ELF-1 (cell line): ENCODE results near the gene MCF2L.

Experiments
- DNase-seq: peaks from one replicate; pipeline ENCODE4 v3.0.0-alpha.2; 2016; ENCODE audit warnings: low read depth, low spot score

Gene MCF2L

DNA sequence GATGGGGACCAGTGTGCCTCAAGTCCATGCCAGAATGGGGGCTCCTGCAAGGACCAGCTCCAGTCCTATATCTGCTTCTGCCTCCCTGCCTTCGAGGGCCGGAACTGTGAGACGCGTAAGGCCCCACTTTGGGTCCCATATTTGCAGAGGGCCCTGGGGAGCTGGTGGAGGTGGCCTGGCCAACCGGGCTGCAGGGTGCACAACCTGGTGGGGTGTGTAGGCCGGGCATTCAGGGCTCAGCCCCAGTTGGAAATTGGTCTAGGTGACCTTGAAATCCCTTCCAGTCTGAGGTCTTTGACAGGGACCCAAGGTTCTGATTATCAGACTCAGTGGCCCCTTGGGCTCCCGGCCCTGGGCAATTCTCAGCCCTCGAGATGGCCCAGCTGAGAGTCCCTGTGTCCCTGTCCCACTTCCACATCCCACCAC lies 144.8 kb downstream of the MCF2L start:
- DNase-seq, result no peak

DNA sequence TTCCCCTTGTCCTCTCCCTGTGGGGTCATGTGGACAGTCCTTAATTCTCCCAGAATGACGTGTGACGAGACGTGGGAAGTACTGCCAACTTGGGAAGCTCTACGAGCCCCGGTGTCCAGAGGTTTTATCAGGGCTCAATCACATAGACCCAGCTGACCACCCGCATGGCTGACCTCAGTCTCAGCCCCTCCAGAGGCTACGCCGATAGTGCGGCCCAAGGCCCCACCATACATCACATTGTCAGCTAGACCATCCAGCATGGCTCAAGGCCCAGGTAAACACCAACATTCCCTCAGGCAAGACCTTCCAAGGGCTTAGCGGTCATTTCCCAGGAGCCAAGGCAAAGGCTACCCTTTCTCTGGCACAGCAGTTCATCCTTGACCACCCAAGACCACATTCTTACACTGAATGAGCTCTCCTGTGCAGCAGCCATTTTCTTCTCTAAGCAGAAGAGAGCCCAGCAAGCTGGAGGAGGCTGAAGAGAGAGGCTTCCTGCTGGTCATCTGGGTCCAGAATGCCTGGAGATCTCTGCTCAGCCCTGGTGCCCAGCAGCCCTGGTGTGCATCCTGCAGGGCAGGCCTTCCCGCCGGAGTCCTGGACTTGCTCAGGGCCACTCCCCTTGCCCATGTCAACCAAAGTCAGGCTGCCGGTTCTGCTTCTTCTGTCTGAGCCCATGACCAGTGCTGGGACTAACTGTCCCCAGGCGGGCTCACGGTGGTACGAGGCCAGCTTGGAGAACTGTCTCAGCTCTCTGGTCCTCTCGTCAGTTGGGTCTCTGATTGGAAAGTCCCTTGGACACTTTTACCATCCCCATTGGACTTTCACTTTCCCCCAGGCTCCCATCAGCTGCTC lies 145.7 kb downstream of the MCF2L start:
- no peak for DNase-seq

DNA sequence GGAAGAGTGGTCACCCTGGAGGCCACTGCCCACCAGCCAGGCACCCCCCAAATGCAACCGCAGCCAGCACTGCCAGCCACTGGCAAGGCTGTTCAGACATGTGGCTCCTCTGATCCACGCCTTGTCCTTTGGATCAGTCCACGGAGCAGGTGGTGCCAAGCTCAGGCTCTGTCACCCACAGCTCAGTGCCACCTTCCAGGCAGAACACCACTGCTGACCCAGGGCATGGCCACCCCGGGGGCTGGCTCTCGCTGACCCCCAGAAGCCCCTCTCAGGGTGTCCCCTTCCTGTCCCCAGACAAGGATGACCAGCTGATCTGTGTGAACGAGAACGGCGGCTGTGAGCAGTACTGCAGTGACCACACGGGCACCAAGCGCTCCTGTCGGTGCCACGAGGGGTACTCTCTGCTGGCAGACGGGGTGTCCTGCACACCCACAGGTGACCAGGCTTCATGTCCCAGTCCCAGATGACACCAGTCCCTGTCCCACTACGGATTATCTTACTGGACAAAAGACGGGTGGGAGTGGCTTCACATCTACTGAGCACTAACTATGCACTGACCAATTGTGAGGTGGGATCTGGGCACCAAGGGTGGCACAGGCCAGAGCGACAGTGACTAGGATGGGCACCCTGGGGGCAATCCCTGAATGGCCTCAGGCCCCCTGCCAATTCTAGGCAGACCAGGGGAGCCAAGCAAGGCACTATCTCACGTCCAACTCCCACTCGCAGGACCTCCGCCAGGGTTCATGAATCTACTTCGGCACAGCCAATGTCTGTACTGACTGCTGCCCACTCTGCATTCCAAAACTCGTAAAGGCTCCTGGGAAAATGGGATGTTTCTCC lies 146.6 kb downstream of the MCF2L start:
- DNase-seq, result no peak

GRCh38 chr13:113116206-113116800 lies 147.3 kb downstream of the MCF2L start:
- no peak for DNase-seq

DNA sequence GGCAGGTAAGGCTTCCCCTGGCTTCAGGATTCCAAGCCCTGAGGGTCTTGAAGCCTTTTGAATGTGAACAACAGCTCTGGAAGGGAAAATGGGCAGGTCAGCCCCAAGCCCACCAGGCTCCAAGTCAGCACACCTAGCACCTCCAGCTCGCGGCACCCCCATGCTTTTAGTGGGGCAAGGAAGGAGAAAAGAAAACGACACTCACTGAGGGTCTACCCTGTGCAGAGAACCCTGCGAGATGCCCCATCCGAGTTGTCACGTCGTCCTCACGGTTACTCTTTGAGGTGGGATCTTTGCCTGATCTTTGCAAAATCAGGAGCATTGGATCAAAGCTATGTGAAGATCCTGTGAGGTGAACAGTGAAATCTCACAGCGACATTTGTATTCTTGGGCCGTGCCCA lies 147.9 kb downstream of the MCF2L start:
- no peak for DNase-seq

DNA sequence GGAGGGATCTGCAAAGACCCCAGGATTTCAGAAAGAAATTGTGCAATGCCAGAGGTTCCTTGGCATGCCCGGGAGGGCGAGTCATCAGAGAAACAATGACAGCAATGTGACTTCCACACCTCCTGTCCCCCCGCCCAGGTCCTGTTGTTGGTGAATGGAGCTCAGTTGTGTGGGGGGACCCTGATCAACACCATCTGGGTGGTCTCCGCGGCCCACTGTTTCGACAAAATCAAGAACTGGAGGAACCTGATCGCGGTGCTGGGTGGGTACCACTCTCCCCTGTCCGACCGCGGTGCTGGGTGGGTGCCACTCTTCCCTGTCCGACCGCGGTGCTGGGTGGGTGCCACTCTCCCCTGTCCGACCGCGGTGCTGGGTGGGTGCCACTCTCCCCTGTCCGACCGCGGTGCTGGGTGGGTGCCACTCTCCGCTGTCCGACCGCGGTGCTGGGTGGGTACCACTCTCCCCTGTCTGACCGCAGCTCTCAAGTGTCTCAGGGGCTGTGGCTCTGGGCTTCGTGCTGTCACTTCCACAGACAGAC lies 148.4 kb downstream of the MCF2L start:
- DNase-seq, result no peak

GRCh38 chr13:113117911-113118260 lies 148.9 kb downstream of the MCF2L start:
- DNase-seq, result no peak

DNA sequence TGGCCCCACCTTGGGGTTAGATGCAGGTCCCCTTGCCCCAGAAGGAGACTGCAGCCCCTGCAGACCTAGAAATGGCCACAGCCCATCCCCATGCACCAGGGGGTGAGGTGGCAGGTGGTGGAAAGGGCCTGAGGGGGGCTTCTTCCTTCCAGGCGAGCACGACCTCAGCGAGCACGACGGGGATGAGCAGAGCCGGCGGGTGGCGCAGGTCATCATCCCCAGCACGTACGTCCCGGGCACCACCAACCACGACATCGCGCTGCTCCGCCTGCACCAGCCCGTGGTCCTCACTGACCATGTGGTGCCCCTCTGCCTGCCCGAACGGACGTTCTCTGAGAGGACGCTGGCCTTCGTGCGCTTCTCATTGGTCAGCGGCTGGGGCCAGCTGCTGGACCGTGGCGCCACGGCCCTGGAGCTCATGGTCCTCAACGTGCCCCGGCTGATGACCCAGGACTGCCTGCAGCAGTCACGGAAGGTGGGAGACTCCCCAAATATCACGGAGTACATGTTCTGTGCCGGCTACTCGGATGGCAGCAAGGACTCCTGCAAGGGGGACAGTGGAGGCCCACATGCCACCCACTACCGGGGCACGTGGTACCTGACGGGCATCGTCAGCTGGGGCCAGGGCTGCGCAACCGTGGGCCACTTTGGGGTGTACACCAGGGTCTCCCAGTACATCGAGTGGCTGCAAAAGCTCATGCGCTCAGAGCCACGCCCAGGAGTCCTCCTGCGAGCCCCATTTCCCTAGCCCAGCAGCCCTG lies 149.4 kb downstream of the MCF2L start:
- DNase-seq, result no peak

GRCh38 chr13:113119166-113119821 lies 150.3 kb downstream of the MCF2L start:
- DNase-seq, result no peak

DNA sequence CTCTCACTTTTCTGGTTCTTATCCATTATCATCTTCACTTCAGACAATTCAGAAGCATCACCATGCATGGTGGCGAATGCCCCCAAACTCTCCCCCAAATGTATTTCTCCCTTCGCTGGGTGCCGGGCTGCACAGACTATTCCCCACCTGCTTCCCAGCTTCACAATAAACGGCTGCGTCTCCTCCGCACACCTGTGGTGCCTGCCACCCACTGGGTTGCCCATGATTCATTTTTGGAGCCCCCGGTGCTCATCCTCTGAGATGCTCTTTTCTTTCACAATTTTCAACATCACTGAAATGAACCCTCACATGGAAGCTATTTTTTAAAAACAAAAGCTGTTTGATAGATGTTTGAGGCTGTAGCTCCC lies 150.8 kb downstream of the MCF2L start:
- no peak for DNase-seq

GRCh38 chr13:113120300-113121182 lies 151.5 kb downstream of the MCF2L start:
- DNase-seq, result no peak

DNA sequence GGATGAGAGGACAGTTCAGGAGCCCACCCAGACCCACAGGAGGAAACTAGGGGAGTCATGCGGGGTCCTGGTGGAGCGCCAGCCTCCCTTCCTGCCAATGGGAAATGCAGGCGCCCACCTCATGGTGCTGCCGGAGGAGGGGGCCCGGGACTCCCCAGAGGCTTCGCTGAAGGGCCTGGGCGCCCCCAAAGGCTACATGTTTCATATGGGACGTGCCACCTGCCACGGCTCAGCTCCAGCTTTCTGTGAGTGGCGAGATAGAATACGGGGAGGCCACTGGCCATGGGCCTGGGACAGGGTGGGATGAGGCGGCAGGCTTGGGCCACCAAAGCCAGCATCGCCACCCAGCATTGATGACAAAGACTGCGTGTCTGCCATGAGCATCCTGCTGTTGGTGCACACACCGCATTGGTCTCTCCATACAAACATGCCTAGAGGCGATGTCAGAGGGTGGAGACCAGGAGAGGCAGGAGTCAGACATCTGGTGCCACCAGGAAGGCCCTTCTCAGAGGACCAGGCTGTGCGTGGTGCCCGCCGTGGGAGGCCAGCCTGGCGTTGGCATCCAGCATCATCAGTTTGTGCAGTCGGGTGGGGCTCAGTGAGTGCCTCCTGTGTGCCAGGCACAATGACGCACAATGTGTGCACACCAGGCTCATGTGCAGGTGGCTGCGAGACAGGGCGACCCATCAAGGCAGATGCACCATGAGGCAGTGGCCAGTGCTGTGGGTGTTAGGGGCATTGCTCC lies 152.3 kb downstream of the MCF2L start:
- no peak for DNase-seq

GRCh38 chr13:113121928-113122471 lies 153.0 kb downstream of the MCF2L start:
- no peak for DNase-seq

GRCh38 chr13:113122550-113123225 lies 153.7 kb downstream of the MCF2L start, which contains the start of gene F10:
TSS of gene F10 (plus strand) at chr13:113122799. CDS start at chr13:113122856, 57 bp downstream.
- peak; percentile 81 for DNase-seq

GRCh38 chr13:113123226-113124201 lies 154.5 kb downstream of the MCF2L start:
- DNase-seq, result no peak

- no peak for DNase-seq
Measured at GRCh38 chr13:113124211-113124970, 155.4 kb downstream of the MCF2L start.
